SK-N-SH treated with all-trans-retinoic acid at 6 μM for 48 hours (cell line): ENCODE data around the gene SCAF1.

Experiments used
- ARNTL ChIP-seq: fragments of 450-650 bp; formaldehyde crosslinking; IDR thresholded peaks from 2 replicates; pipeline ENCODE4 v1.5.0; 2020; ENCODE audit warnings: low read depth, mild to moderate bottlenecking, moderate library complexity, borderline replicate concordance
- BACH2 ChIP-seq: fragments of 250-450 bp; sonication (Bioruptor Pico); IDR thresholded peaks from 2 replicates; pipeline ENCODE4 v1.9.0; 2021; ENCODE audit warnings: mild to moderate bottlenecking, borderline replicate concordance
- CREB5 ChIP-seq: fragments of 250-450 bp; sonication (Bioruptor Pico); IDR thresholded peaks from 2 replicates; pipeline ENCODE4 v1.5.1; 2020; ENCODE audit warnings: low read depth, mild to moderate bottlenecking, moderate library complexity
- GLIS3 ChIP-seq: fragments of 250-450 bp; sonication (Bioruptor Pico); IDR thresholded peaks from 2 replicates; pipeline ENCODE4 v1.5.0; 2020; ENCODE audit warnings: mild to moderate bottlenecking, moderate library complexity
- ISL1 ChIP-seq: fragments of 250-450 bp; sonication (Bioruptor Pico); IDR thresholded peaks from 2 replicates; pipeline ENCODE4 v2.1.2; 2022; ENCODE audit warnings: mild to moderate bottlenecking, moderate library complexity
- PATZ1 ChIP-seq: fragments of 250-450 bp; sonication (Bioruptor Pico); IDR thresholded peaks from 2 replicates; pipeline ENCODE4 v1.8.0; 2020; ENCODE audit warnings: mild to moderate bottlenecking, moderate library complexity, borderline replicate concordance
- POU6F1 ChIP-seq: fragments of 250-450 bp; sonication (Bioruptor Pico); IDR thresholded peaks from 2 replicates; pipeline ENCODE4 v1.8.0; 2021; ENCODE audit warnings: low read depth, mild to moderate bottlenecking, moderate library complexity, borderline replicate concordance
- PPARA ChIP-seq: fragments of 250-450 bp; sonication (Bioruptor Pico); IDR thresholded peaks from 2 replicates; pipeline ENCODE4 v1.5.0; 2020; ENCODE audit warnings: mild to moderate bottlenecking, borderline replicate concordance
- RARB ChIP-seq: fragments of 250-450 bp; sonication (Bioruptor Pico); IDR thresholded peaks from 2 replicates; pipeline ENCODE4 v1.8.0; 2021; ENCODE audit warnings: mild to moderate bottlenecking, moderate library complexity
- TOX ChIP-seq: fragments of 250-450 bp; sonication (Bioruptor Pico); IDR thresholded peaks from 2 replicates; pipeline ENCODE4 v1.8.0; 2021; ENCODE audit warnings: mild to moderate bottlenecking, moderate library complexity, borderline replicate concordance
- TSHZ2 ChIP-seq: fragments of 250-450 bp; sonication (Bioruptor Pico); IDR thresholded peaks from 2 replicates; pipeline ENCODE4 v1.5.0; 2020; ENCODE audit warnings: mild to moderate bottlenecking, moderate library complexity
- ZFP3 ChIP-seq: fragments of 250-450 bp; sonication (Bioruptor Pico); IDR thresholded peaks from 2 replicates; pipeline ENCODE4 v1.5.0; 2020; ENCODE audit warnings: mild to moderate bottlenecking, moderate library complexity
- ZFP30 ChIP-seq: fragments of 450-650 bp; formaldehyde crosslinking; IDR thresholded peaks from 2 replicates; pipeline ENCODE4 v1.5.0; 2022; ENCODE audit warnings: mild to moderate bottlenecking, moderate library complexity
- ZNF70 ChIP-seq: fragments of 450-650 bp; formaldehyde crosslinking; IDR thresholded peaks from 2 replicates; pipeline ENCODE4 v1.5.0; 2020; ENCODE audit warnings: mild to moderate bottlenecking, moderate library complexity

- no peak for TF ChIP-seq PPARA
- TF ChIP-seq ZNF70 (CRISPR knock-in tag): no peak
- TF ChIP-seq ARNTL (CRISPR knock-in tag): no peak
- no peak for TF ChIP-seq PATZ1 (CRISPR knock-in tag)
- TF ChIP-seq ZFP30 (CRISPR knock-in tag): no peak
- no peak for TF ChIP-seq TOX (CRISPR knock-in tag)
- no peak for TF ChIP-seq BACH2
- no peak for TF ChIP-seq CREB5 (CRISPR knock-in tag)
- TF ChIP-seq ZFP3 (CRISPR knock-in tag): no peak
- no peak for TF ChIP-seq TSHZ2 (CRISPR knock-in tag)
- TF ChIP-seq ISL1 (CRISPR knock-in tag): no peak
- no peak for TF ChIP-seq RARB (CRISPR knock-in tag)
- no peak for TF ChIP-seq POU6F1
- no peak for TF ChIP-seq GLIS3
Observed at GRCh38 chr19:49660338-49660961, 18.4 kb downstream of the SCAF1 start.
